ENCODE data around the gene TMEM174. TPM values are rescaled to one million over a fixed set of nuclear protein-coding genes. Genes with fewer than 3 reads are reported as not detected.

The TMEM174 gene, protein sequence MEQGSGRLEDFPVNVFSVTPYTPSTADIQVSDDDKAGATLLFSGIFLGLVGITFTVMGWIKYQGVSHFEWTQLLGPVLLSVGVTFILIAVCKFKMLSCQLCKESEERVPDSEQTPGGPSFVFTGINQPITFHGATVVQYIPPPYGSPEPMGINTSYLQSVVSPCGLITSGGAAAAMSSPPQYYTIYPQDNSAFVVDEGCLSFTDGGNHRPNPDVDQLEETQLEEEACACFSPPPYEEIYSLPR
- not detected for total RNA-seq

DNA sequence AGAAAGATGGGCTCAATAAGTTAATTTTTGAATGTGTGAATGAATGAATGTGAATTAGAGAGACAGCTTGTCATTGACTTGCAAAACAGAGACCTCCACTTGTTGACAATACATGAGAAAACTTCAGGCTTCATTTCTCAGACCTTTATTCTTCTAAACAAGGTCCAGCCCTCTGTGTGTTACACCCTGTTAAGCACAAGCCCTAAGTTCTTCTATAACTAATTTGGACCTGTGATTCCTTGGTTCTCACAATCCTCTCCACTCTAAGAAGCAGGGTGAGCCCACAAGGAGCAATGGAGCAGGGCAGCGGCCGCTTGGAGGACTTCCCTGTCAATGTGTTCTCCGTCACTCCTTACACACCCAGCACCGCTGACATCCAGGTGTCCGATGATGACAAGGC is at the start of gene TMEM174:
TMEM174 (plus strand) TSS at position 243 of the 400 bp plus-strand sequence; CDS start at position 294, 51 bp downstream.
- intact Hi-C loops (cut with DNase I) = no loop called here
- no peak for DNase-seq (ENCODE audit: low spot score)
- ATAC-seq = no peak

DNA sequence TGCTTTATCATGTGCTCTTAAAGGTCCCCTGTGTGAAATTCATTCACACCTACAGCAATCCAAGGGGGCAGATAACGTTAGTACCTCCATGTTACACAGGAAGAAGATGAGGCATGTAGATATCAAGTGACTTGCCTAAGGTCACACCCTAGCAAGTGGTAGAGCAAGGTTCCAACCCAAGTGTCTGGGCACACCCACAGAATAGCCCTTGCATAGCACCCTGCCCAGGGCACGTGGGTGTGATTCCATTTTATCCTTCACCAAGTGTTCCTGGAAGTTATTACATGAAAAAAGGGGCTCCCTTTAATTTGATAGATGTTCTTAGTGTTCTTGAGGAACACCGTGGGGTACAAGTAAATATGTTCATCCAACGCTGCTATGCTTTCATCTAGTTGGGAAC is 47.7 kb upstream of the TMEM174 start:
- intact Hi-C loops (cut with DNase I) = no loop called here
- ATAC-seq (no peak), DNase-seq (ENCODE audit: low spot score) (no peak)

DNA sequence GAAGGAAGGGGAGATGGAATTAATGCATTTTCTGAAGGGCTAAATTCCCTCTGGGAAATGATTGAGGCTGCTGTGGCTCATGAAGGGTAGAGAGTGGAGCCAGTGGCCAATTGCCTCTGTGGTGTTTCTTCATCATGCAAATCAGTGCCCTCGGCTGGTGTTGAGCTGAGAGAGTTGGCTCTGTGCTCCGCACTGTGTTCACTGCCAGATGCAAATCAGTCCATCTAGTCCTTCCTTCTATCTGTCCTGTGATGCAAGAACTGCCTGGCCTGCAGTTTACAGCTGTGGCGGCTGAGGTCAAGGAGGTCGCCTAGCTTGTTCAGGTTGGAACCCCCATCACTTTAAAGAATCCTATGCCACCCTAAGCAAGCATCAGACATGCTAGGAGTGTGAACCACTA is 46.6 kb upstream of the TMEM174 start:
- ATAC-seq (no peak), DNase-seq (ENCODE audit: low spot score) (no peak)

DNA sequence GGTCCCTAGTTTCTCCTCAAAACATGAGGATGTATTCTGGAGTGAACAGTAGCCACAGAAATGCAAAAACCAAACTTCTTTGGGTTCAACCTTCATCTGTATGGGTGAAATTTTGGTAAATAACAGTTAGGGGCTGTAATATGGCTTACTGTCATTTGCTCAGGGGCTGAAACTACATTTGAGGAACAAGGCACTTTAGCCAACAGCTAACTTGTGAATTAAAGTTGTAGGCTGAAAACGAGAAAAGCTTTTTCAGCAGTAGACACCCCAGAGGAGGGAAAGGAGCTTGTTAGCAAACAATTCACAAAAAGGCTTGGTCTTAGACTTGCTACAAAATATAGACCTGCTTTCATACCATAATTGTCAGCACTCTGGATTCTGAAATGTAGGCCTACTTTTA is 46.0 kb upstream of the TMEM174 start:
- ATAC-seq = no peak
- intact Hi-C loops (cut with DNase I) = no loop called here
- DNase-seq (ENCODE audit: low spot score) = no peak

More for the DNA sequence above, 46.6 kb upstream of the TMEM174 start:
- intact Hi-C loops (cut with DNase I) = no loop called here

DNA sequence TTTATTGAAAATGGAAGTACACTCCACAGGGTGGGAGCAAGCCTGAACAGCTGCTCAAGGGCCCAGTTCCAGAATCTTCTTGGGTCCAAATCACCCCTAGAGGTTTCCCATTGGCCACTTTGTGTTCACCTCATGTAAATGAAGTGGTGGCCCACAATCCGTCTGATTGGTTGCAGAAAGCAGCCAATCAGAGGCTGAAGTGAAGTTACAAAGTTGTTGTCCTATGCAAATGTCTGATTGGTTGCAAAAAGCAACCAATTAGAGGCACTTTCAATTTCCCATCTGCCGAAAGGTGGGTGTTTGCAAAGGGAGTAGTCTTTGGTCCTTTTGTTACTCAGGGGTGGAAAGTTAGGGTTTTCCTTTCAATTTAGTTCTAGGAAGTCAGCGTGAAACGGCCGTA is 43.9 kb upstream of the TMEM174 start:
- ATAC-seq (no peak), DNase-seq (ENCODE audit: low spot score) (no peak)
- intact Hi-C loops (cut with DNase I) = no loop called here

DNA sequence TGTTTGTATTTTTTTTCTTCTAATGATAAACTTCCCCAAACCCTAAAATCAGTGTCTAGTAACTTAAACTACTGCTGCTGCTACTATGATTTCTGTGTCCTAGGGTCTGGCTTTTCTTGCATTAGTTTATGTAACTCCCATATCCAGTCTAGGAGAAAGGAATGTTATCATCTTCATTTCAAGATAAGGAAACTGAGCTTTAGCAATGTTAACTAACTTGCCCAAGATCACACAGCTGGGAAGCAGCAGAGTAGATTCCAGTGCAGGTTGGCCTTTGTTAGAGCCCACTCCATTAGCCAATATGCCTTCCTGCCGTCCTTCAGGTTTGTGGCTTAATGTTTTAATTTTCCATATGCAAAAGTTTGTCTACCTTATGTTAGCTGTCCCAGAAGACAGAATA is 42.2 kb upstream of the TMEM174 start:
- ATAC-seq = no peak
- DNase-seq (ENCODE audit: low spot score) = no peak
- intact Hi-C loops (cut with DNase I) = no loop called here

DNA sequence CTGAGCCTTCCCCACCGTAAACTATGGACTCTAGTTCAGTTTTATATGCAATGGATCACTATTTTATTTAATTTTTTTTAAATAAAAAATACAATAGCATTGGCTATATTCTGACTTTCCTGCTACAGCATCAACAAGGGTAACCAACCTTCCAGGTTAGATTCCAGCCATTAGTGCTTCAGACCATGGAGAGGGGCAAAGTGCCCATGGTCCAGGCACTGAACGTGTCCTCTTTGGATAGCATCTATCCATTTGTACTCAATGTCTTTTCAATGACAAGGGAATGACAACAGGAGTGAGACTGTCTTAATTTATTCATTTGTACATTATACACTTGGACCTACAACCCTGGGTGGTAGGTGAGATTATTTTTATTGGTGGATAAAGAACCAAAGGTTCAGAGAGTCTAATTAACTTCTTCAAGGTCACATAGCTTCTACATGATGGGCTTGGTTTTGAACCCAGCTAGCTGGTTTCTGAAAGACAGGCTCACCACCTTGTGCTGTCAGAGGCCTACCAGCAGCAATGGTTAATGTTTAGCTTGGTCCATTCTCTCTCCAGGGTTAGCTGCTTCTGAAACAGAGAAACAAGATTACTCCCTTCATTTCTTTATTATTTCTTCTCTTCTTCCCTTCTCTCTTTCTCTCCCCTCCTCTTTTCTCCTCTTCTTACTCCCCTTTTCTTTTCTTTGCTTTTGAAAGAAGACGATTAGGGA is 41.1 kb upstream of the TMEM174 start:
- intact Hi-C loops (cut with DNase I) = no loop called here
- no peak for DNase-seq (ENCODE audit: low spot score)
- no peak for ATAC-seq

DNA sequence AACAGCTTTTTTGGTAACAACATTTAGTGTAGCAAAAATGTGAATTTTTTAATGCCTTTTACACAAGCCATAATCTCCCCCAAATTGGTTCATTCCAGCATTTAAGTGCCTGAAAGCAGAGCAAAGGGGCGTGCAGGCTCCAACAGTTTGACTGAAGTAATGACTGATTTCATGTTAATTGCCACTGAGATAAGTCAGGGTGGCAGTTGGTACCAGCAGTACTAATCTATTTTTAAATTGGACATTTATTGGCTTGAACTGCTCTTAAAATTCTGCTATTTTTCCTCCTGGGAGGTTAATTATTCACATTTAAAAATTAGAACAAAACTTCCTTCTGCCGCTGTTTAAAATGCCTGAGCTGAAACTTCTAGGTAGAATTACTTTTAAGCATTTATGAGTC is 40.2 kb upstream of the TMEM174 start:
- intact Hi-C loops (cut with DNase I) = no loop called here
- DNase-seq (ENCODE audit: low spot score) = no peak
- ATAC-seq = no peak

DNA sequence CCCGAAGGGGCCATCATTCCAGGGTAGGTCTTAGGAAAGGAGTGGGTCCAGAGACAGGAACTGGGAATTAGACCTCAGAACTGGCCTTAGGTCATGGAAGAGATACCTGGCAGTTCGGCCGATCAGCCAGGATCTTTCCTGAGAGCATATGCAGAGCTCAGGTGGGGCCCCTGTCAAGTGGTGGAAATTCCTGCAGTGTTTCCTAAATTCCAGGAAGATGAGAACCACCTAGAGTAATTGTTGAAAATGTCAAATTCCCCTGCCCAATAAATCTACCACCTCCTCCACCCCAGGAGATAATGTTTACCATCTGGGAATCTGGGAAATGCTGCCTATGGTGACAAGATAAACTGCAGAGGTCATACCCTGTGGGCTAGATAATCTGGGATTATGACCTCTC is 38.0 kb upstream of the TMEM174 start:
- no peak for DNase-seq (ENCODE audit: low spot score)
- intact Hi-C loops (cut with DNase I) = no loop called here
- no peak for ATAC-seq

DNA sequence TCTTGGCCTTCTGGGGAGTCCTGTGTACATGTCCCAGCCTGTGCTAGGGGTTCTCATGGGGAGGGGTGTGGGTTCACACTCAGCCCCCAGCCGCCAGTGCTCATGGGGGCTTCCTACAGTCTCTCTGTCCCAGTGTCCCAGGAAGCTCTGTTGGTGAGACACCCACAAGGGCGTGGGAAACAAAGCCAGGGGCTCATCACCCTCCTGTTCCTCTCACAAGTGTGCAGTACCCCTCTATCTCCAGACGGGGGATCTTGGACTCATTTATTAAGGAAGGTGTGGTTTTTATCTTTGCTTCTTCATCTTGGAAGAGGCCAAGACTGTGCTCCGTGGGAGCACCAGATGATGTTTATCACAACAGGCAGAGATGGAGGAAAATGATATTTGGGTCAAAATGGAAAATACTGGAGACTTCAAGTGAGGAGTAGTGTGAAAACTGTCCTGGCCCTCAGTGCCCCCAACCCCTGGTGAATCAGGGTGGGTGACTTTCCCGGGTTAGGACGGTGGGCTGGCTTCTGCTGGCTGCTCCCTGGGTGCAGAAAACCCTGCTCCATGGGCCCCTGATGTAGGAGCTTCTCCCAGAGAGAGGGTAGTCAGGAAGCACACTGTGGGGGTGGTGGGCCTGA is 37.5 kb upstream of the TMEM174 start:
- DNase-seq (ENCODE audit: low spot score) = no peak
- intact Hi-C loops (cut with DNase I) = no loop called here
- ATAC-seq = peak; percentile 83

DNA sequence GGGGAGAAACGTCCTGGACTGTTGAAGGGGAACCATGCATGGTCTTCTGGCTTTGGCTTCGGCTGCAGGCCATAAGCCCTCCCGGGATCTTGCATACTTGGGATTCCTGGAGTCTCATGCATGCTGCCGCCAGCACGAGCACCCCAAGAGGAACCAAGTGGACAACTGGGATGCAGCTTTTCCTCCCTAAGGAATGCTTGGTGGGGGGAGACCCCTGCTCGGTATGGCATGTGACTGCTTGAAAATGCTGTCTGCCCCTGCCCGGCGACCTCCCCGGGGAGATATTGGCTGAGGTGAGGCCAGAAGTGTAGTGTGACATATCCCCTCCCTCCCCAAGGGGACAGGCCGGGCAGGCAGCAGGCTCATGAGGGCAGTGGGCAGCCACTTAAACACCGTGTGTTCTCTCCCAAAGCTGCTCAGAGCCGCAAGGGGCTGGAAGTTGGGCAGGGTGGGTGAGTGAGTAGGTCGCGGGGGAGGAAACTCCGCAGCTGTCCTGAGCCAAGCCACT is 36.9 kb upstream of the TMEM174 start:
- intact Hi-C loops (cut with DNase I) = no loop called here
- DNase-seq (ENCODE audit: low spot score) = no peak
- peak; percentile 36 for ATAC-seq

DNA sequence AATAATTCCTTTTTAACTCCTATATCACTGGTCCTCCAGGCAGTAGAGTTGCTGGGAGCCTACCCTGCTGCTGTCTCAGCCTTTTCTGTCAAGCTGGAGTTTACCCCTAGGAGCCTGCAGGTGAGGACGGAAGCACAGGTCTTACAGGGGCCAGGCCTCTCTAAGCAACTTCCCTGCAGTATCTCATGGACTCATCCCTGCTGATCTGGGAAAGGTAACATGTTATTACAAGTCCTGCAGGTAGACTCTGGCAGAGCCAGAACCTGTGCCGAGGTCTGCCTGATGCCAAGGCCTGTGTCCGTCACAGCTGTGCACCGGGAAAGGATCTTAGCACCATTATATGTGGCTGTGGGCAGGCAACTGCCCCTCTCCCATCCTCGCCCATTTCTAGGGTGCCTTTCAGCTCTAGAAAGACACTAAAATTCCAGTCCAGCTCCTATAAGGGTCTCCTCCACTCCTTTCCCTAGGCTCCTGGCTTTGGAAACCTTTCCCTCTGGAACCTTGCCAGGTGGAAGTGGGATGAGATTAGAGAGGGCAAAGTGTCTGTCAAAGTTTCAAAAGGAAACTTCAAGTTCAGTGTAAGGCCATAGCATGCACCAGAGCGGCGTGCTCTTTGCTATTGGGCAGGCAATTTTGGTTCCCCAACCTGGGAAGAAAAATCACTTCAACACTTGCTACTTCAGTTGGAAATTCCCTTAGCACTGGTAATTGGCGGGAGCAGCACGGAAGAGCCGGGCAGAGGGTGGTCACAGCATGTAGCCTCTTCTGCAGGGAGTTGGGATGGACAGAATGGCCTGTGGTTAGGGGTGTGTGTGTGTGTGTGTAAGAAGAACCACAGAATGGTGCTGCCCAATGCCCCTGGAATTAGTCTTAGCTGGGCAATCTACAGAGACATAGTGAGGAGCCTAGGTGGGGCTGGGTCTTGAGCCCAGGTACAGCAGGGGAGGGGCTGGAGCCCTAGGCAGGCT is 35.1 kb upstream of the TMEM174 start:
- DNase-seq (ENCODE audit: low spot score) (peak; percentile 18), ATAC-seq (no peak)
- intact Hi-C loops (cut with DNase I) = no loop called here

DNA sequence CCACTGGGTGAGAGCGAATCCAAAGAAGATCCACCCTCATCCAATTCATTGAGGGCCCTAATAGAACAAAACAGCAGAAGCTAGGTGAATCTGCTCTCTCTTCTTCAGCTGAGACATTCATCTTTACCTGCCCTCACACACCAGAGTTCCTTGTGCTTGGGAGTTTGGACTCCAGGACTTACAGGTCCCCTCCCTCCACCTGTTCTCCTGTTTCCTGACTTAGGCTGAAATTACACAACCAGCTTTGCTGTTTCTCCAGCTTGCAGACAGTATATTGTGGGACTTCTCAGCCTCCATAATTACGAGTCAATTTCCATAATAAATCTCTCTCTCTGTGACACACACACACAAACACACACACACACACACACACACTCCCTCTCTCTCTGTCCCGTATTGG is 33.5 kb upstream of the TMEM174 start:
- ATAC-seq (no peak), DNase-seq (ENCODE audit: low spot score) (no peak)
- intact Hi-C loops (cut with DNase I) = no loop called here

DNA sequence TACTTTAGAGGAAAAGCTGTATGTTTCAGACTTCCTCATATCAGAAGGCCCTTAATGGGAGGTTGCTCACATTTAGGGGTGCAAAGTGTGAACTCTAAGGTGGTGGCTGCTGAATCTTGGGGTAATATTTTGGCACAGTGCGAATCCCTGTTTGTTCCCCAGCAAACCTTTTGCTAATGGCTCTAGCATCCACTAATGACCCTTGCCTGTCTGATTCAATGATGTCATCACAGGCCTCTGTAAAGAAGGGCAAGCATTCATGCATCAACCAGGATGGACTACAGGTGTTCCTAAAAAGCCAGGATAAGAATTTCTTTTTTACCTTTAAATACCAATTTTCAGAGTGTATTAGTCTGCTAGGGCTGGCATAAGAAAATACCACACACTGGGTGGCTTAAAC is 32.2 kb upstream of the TMEM174 start:
- DNase-seq (ENCODE audit: low spot score) = no peak
- no peak for ATAC-seq
- intact Hi-C loops (cut with DNase I) = no loop called here

DNA sequence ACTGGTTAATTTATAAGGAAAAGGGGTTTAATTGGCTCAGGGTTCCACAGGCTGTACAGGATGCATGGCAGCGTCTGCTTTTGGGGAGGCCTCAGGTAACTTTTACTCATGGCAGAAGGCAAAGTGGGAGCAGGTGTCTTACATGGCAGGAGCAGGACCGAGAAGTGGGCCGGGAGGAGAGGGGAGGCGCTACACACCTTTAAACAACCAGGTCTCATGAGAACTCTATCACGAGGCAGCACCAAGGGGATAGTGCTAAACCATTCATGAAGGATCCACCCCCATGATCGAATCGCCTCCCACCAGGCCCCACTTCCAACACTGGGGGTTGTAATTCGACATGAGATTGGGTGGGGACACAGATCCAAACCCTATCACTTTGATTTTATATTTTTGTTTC is 31.0 kb upstream of the TMEM174 start:
- intact Hi-C loops (cut with DNase I) = no loop called here
- DNase-seq (ENCODE audit: low spot score) (no peak), ATAC-seq (no peak)

DNA sequence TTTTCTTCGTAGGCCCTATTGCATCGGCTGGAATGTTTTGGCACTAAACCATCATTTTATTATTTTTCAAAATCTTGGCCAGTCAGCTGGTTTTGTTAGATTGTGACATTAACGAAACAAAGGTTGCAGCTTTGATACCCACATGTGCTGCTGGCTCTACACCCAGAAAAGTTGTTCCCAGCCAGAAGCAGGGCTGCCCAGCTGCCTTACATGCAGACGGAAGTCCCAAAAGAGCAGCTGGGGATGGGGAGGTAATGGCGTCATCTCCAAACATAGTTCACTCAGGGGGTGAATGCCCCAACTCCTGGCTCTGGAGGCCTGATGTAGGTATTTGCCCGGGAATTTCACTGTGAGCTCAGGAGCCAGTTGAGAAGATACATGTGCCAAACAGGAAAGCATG is 29.3 kb upstream of the TMEM174 start:
- ATAC-seq (no peak), DNase-seq (ENCODE audit: low spot score) (no peak)
- intact Hi-C loops (cut with DNase I) = no loop called here

DNA sequence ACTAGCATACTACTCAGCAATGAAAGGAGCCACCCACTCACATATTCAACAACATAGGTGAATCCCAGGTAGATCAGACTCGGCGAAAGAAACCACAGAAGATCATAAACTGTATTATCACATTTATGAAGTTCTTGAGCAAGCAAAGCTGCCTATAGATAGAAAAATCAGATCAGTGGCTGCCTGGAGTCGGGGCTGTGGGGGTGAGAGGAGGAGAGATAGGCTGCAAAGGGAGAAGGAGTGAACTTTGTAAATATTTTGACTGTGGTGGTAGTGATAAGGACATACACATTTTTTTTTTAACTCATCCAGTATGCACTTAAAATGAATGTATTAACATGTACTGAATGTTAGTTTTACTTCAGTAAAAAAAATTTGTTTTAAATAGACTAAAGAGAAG is 23.5 kb upstream of the TMEM174 start:
- intact Hi-C loops (cut with DNase I) = no loop called here
- no peak for ATAC-seq

DNA sequence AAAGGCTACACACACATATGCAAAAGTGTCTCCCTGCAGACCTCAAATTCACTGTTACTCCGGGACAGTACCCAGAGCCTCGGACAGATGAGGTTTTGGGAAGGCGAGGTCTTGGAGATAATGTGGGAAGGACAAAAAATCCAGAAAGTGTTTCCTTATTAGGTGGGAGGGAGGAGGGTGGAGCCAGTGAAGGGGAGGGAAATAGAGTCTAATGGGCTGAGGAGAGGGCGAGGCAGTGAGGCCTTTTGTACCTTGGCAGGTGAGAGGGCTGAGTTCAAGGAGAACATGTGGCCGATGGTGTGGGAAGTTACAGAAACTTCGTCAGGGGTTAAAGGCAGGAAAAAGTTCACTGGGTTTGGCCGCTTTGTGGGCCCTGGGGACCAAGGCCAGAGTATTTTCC is 22.1 kb upstream of the TMEM174 start:
- DNase-seq (ENCODE audit: low spot score) = no peak
- intact Hi-C loops (cut with DNase I) = no loop called here
- peak; percentile 50 for ATAC-seq

More for the DNA sequence above, 23.5 kb upstream of the TMEM174 start:
- no peak for DNase-seq (ENCODE audit: low spot score)

DNA sequence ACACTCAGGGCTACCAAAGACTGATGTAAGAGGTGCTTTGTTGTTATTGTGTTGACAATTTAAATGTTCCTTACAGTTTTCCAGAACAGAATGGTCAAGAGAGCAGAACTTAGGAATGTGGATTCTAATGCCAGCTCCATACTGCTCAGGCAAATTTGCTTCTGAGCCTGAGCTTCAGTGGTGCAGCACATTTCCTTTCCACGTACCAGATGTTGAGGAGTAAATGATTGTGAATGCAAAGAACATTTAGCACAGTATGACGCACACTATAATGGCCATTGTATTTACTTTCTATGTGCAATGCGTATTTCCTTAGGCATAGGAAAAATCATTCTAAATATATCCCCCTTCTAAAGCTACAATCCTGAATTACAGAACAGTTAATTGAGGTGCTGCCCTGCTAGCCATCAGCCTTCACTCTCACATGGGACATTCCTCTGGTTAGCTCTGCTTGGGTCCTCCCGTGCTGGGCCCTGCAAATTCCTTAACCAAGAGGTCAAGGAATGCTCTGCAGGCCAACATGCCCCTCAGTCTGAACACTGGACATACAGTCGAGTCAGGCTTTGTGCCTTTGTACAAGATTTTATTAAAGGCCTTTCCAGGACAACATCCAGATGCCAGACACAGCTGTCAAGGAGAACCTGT is 21.1 kb upstream of the TMEM174 start:
- DNase-seq (ENCODE audit: low spot score) (no peak), ATAC-seq (no peak)
- intact Hi-C loops (cut with DNase I) = no loop called here

All from sciatic nerve (tissue), 2 donors.